GM21381 (cell line): ENCODE measurements around the gene OSBPL3.
"Not testable (repeated sequence)": the region's sequence is repeated elsewhere in the genome, so short reads cannot be mapped to it uniquely, and the experiment has no call there.

ENCODE experiments used
- ATAC-seq: cut with Tn5 transposase; IDR thresholded peaks from one replicate; pipeline ENCODE4 v1.9.1; 2021; ENCODE audit warnings: mild to moderate bottlenecking, moderate library complexity; ENCODE audit not compliant: unreplicated experiment

OSBPL3 gene

GRCh38 chr7:24979863-24980533 is at the start of gene OSBPL3:
Gene OSBPL3 (minus strand): TSS chr7:24980178. CDS start chr7:24892472, 87,706 bp downstream.
- ATAC-seq: peak; percentile 72

DNA sequence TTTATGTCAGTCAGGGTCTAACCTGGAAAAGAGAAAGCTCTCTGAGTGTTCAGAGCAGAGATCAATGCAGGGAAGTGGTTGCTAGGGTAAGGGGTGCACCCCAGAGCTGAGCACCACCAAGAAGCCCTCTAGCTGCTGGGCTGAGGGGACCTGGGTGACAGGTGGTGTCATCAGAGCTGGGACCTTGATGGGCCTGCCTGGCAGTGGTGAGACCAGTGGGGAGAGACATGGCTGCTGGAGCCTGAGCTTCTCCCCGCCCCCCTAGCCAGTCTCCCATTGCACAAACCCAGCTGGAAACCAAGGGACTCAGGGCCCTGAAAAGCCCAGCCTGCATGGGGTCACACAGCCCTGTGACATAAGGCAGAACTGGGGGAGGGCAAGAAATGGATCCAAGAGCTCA is 49.1 kb upstream of the OSBPL3 start:
- no peak for ATAC-seq

DNA sequence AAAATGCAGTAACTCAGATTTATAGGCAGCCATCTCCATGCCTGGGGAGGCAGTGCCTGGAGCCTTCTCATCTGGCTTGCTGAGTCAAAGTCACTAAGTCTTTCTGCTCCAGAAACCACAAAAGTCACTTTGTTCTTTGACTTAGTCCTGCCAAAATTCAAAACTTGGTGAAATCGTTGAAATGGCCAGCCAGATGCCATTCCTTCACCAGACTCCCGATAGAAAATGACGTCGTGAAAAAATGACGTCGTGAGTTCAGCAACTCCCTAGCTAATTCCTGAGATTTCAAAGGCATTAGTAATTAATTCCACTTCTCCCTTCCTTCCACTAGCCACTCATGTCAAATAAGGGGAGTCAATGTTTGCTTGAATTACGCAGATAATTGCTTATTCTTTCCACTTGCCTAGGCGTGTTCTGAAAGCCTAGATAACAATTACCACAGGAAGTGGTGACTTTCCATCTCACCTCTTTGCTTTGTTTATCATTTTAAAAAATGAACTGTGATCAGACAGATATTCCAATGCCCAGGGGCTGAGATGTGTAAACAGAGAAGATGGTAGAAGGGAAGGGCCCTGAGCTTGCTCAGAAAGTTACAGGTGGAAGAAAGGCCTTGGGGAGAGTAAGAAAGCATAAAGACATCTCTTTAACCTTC is 48.5 kb upstream of the OSBPL3 start:
- no peak for ATAC-seq

- no peak for ATAC-seq
Measured at GRCh38 chr7:25026156-25026555, 46.2 kb upstream of the OSBPL3 start.

- no peak for ATAC-seq
Measured at GRCh38 chr7:25025218-25025671, 45.3 kb upstream of the OSBPL3 start.

GRCh38 chr7:25024066-25024465 is 44.1 kb upstream of the OSBPL3 start:
- ATAC-seq: no peak

GRCh38 chr7:25017671-25018070 is 37.7 kb upstream of the OSBPL3 start:
- ATAC-seq: not testable (repeated sequence)

DNA sequence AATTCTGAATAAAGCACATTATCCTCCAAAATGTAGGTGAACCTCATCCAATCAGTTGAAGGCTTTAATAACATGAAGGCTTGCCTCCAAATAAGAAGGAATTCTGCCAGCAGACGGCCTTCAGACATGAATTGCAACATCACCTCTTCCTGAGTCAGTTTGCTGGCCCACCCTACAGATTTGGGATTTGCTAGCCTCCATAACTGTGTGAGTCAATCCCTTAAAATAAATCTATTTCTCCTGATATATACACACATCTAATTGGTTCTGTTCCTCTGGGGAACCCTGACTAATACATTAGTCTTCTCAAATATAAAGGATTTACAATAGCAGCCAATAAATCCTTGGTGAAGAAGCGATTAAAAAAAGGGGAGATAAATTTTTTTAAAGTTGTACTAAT is 34.8 kb upstream of the OSBPL3 start:
- ATAC-seq: no peak

DNA sequence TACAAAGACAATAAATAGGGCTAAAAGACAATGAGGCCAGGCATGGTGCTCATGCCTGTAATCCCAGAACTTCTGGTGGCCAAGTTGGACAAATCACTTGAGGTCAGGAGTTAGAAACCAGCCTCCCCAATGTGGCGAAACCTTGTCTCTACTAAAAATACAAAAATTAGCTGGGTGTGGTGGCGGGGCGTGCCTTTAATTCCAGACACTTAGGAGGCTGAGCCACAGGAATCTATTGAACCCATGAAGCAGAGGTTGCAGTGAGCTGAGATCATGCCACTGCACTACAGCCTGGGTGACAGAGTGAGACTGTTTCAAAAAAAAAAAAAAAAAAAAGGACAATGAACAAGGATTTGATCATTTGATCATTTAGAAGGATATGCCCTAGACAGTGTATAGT is 32.7 kb upstream of the OSBPL3 start:
- ATAC-seq: not testable (repeated sequence)

GRCh38 chr7:25012254-25012653 is 32.3 kb upstream of the OSBPL3 start:
- ATAC-seq: no peak

GRCh38 chr7:25009257-25009656 is 29.3 kb upstream of the OSBPL3 start:
- no peak for ATAC-seq

- ATAC-seq: no peak
Measured at GRCh38 chr7:25007668-25008067, 27.7 kb upstream of the OSBPL3 start.

- no peak for ATAC-seq
Measured at GRCh38 chr7:25006276-25006675, 26.3 kb upstream of the OSBPL3 start.

DNA sequence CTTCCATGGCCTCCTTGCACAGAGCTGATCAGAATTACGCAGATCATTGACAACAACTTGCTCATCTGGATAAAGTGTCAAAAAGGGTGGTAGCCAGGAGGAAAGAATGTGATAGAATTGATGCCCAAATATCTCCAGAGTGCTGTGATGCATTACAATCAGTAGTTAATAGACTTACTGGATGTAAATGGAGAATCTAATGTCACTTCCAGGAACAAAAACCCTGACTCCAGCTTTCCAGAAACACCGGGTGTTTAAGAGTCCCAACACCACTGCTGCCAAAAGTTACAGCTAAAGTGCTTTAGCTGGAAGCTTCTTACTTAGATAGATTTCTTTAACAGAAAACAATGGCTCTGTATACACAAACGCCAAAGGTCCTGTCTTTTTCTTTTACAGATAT is 25.7 kb upstream of the OSBPL3 start:
- ATAC-seq: no peak

DNA sequence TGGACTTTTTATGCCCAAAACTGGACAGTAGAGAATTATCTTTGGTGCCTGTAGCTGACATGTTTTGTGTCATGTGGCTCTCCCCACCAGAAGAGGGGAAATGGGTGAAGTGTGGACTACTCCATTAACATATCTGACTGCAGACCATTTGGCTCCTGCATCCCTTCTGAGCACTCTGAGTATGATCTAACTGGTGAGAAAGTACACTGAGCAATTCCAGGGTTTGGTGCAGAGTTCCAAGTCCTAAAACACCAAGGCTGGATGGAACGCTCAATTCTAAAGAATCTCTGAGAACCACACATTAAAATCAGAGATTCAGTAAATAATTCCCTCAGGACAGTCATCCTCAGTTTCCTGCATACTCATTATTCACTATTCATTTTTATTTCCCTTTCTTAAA is 22.8 kb upstream of the OSBPL3 start:
- no peak for ATAC-seq

DNA sequence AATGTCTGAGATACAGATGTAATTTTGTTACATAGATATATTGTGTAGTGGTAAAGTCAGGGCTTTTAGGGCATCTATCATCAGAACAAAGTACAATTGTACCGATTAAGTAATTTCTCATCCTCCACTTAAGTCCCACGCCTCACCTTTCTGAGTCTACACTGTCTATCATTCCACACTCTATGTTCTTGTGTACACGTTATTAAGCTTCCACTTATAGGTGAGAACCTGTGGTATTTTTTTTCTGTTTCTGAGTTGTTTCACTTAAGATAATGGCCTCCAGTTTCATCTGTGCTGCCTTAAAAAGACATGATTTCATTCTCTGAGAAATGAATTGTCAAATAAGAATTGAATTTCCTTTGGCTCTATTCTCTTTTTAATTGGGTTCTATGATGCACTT is 15.5 kb upstream of the OSBPL3 start:
- ATAC-seq: no peak

DNA sequence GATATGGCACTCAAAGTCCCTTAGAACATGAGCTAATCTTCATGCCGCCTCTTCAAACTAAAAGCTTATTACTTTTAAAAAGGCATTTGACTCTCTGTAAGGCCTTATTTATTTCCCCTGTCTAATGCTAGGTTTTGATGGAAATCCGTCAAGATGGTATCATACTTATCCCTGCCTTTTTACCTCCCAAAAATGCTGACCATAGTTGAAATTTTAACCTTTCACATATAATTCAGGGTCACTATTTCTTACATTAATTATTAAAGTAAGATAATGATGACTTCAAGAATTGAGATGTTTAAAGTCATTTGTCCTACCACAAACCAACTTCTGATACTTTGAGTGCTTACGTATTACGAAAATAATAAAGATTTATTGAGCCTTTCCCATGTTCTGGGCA is 12.3 kb upstream of the OSBPL3 start:
- no peak for ATAC-seq

GRCh38 chr7:24991353-24991752 is 11.4 kb upstream of the OSBPL3 start:
- no peak for ATAC-seq

DNA sequence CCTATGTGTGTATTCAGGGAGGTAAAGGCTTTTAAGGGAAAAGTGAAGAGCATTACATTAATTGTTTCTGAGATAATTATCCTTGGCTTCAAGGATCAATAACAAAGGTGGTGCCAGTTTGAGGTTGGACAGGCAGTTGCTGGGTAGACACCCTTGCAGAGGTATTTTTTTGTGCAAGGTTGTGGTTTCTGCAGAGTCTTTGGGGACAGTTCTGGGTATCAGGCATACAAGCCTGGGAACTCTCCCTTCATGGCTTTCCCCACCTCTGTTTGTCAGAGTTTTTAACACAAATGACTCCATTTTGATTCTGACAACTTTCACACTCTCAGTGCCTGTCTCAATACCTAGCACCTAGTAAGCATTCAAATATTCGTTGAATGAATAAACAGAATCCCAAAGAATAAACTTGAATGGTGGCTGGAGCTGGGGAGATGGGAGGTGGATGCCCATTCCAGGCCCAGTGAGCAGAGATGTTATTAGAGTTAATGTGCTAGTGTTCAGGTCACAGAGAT is 7.4 kb upstream of the OSBPL3 start:
- no peak for ATAC-seq

DNA sequence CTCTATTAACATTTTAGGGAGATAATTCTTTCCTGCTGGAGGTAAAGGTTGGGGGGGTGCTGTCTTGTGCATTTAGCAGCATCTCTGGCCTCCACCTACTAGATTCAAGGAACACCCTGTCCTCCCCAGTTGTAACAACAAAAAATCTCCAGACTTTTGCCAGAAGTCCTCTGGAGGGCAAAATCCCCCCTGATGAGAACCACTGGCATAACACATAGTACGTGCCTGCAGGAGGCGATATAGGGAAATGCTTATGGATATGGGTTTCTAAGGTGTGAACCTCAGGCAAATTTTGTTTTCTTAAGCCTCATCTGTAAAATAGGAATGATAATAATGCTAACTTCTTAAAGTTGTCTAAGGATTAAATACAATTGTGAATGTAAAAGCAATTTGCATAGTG is 2.9 kb upstream of the OSBPL3 start:
- no peak for ATAC-seq

GRCh38 chr7:24981171-24981951 is 1.4 kb upstream of the OSBPL3 start:
- no peak for ATAC-seq
